Progenitor cell of endocrine pancreas (in vitro differentiated cells): Measurements from ENCODE around the gene CELF4. TPM values are rescaled to one million over a fixed set of nuclear protein-coding genes. Genes with fewer than 3 reads are reported as not detected.

ENCODE experiments used
- DNase-seq: peaks from one replicate; pipeline ENCODE4 v3.0.0; 2021; ENCODE audit warnings: low spot score; ENCODE audit not compliant: unreplicated experiment
- H3K27ac Mint-ChIP-seq: 2 replicates; pipeline ENCODE4 v1.8.0; 2021; ENCODE audit warnings: mild to moderate bottlenecking, moderate library complexity, mixed read lengths
- H3K27me3 Mint-ChIP-seq: 2 replicates; pipeline ENCODE4 v1.8.0; 2021; ENCODE audit warnings: mixed read lengths
- H3K36me3 Mint-ChIP-seq: 2 replicates; pipeline ENCODE4 v1.8.0; 2022; ENCODE audit warnings: mixed read lengths; ENCODE audit not compliant: insufficient read depth
- H3K4me1 Mint-ChIP-seq: 2 replicates; pipeline ENCODE4 v1.8.0; 2021; ENCODE audit warnings: low read depth, mixed read lengths
- H3K4me3 Mint-ChIP-seq: 2 replicates; pipeline ENCODE4 v1.8.0; 2021; ENCODE audit warnings: low read depth, mild to moderate bottlenecking, moderate library complexity, mixed read lengths
- H3K9me3 Mint-ChIP-seq: 2 replicates; pipeline ENCODE4 v1.8.0; 2021; ENCODE audit warnings: low read depth, mixed read lengths
- total RNA-seq: library from RNA; stranded (reverse); gene quantifications from 2 replicates; pipeline ENCODE4 v1.2.1, GENCODE V29; 2021
- TF ChIP-seq, protein P1 (sequence below): fragments of 200-600 bp; sonication (generic); IDR thresholded peaks from one replicate; pipeline ENCODE4 v1.5.0; 2021; ENCODE audit warnings: antibody characterized with exemption, mild to moderate bottlenecking; ENCODE audit not compliant: unreplicated experiment

CELF4 gene
- total RNA-seq, 1 donor from 2014 or later: 4.6 TPM

DNA sequence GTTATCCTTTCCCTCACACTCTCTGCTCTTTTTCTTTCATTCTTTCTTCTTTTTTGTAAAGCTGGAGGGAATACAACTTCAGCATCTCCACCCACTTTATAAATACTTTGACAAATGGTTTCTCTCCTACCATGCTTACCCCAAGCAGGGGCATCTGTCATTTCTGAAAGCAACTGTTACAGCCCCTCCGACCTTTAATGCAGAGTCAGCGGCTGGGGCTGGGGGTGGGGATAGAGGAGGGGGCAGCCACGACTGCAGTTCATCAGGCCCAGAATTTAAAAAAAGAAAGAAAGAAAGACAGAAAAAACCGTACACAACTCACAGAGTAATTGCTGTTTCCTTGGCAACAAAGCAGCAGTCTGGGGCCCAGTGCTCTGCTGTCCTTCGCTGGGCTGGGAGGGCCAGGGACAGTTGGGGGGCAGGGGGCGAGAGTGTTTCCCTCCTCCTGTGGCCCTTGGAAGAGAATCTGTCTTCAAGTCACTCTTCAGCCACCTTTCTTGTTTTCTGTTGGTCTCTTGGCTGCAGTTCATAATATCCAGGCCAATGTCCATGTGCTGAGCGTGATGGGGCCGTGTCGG lies 53.8 kb downstream of the CELF4 start:
- H3K4me1 Mint-ChIP-seq: no peaks in the 10 kb centered on the region
- DNase-seq: no peak
- TF ChIP-seq, protein P1, sequence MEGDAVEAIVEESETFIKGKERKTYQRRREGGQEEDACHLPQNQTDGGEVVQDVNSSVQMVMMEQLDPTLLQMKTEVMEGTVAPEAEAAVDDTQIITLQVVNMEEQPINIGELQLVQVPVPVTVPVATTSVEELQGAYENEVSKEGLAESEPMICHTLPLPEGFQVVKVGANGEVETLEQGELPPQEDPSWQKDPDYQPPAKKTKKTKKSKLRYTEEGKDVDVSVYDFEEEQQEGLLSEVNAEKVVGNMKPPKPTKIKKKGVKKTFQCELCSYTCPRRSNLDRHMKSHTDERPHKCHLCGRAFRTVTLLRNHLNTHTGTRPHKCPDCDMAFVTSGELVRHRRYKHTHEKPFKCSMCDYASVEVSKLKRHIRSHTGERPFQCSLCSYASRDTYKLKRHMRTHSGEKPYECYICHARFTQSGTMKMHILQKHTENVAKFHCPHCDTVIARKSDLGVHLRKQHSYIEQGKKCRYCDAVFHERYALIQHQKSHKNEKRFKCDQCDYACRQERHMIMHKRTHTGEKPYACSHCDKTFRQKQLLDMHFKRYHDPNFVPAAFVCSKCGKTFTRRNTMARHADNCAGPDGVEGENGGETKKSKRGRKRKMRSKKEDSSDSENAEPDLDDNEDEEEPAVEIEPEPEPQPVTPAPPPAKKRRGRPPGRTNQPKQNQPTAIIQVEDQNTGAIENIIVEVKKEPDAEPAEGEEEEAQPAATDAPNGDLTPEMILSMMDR: no peak
- H3K27ac Mint-ChIP-seq: no peak overlapping the region
- no peaks in the 10 kb centered on the region for H3K36me3 Mint-ChIP-seq
- no peak overlapping the region for H3K4me3 Mint-ChIP-seq
- peaks cover 55% of the 10 kb centered on the region for H3K27me3 Mint-ChIP-seq
- peaks cover 8% of the 10 kb centered on the region for H3K9me3 Mint-ChIP-seq

DNA sequence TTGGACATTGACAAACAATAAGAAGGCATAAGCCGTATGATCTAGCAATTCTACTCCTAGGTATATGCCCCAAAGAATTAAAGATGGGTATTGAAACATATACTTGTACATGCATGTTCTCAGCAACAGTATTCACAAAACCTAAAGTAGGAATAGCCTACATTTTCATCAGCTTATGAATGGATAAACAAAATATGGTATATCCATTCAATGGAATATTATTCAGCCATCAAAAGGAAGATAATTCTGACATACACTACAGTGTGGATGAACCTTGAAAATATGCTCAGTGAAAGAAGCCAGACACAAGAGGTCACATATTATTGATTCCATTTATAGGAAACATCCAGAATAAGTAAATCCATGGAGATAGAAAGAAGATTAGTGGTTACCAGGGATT lies 56.0 kb downstream of the CELF4 start:
- no peak for DNase-seq
- H3K27ac Mint-ChIP-seq: no peak overlapping the region
- H3K27me3 Mint-ChIP-seq: peaks cover 48% of the 10 kb centered on the region
- TF ChIP-seq, protein P1: no peak
- H3K36me3 Mint-ChIP-seq: no peaks in the 10 kb centered on the region
- peaks cover under 1% of the 10 kb centered on the region for H3K4me1 Mint-ChIP-seq
- H3K4me3 Mint-ChIP-seq: no peak overlapping the region
- peaks cover 8% of the 10 kb centered on the region for H3K9me3 Mint-ChIP-seq

DNA sequence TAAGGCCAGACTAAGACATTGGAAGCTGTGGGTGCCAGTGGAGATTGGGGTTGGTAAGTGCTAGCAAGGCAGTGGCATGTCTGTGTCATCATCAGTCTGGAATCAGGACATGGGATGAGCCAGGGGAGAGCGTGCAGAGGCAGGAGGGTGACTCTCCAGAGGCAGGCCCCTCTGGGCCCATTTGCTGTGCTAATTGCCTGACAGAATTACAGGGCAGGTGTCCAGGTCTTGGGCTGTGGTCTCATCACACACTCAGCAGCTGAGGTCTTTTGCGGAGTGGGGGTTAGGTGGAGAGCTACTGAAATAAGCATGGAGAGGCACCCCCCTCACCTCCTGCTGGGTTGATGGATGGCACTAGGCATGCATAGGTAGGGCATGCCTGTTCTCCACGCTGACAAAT lies 57.4 kb downstream of the CELF4 start:
- no peak for DNase-seq
- Mint-ChIP-seq H3K4me1 (peaks cover 2% of the 10 kb centered on the region), H3K9me3 (peaks cover 8% of the 10 kb centered on the region), H3K27ac (no peak overlapping the region), H3K36me3 (no peaks in the 10 kb centered on the region), H3K4me3 (no peak overlapping the region), H3K27me3 (peaks cover 35% of the 10 kb centered on the region)
- TF ChIP-seq, protein P1: no peak

DNA sequence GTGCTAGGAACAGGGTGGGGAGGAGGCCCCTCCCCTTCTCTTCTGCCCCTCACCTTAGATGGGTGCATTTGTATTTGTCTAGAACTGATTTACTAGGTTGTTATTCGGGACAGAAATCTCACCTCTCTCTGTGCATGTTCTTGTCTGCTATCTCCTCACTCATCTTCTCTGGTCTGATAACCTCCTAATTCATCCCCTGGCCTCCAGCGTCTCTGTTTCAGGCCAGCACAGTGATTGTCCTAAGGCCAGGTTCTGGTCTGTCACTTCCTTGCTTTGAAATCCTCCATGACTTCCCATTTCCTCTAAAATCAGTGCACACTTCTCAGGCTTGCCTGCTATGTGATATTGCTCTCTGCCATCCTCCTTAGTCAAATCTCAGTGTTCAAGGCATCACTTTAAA lies 58.4 kb downstream of the CELF4 start:
- Mint-ChIP-seq H3K27me3 (peaks cover 30% of the 10 kb centered on the region), H3K4me1 (peaks cover 2% of the 10 kb centered on the region), H3K4me3 (no peak overlapping the region), H3K9me3 (peaks cover 8% of the 10 kb centered on the region), H3K36me3 (no peaks in the 10 kb centered on the region), H3K27ac (no peak overlapping the region)
- no peak for DNase-seq
- TF ChIP-seq, protein P1: no peak

DNA sequence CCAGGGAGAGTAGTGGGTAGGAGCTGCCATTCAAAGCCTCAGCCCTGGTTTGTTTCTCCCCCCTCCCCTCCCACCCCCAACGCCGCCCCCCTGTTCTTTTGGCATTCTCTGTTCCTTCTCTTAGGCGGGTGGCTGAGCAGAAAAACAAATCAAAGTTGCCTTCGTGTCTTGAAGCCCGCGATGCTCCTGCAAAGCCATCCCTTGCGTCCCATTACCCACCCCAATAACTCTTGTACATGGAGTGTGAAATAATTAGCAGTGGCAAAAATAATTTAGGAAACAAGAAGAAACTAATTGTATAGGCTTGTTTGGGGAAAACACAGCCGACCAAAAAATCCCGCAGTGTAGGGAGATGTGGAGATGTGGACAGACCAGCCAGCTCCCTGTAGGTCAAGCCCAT lies 59.6 kb downstream of the CELF4 start:
- Mint-ChIP-seq H3K4me1 (peaks cover 2% of the 10 kb centered on the region), H3K4me3 (no peak overlapping the region), H3K9me3 (peaks cover 8% of the 10 kb centered on the region), H3K27ac (no peak overlapping the region), H3K36me3 (no peaks in the 10 kb centered on the region), H3K27me3 (peaks cover 23% of the 10 kb centered on the region)
- TF ChIP-seq, protein P1: no peak
- no peak for DNase-seq
